HepG2 (cell line): Measurements from ENCODE around the gene CHMP1B. TPM values are rescaled to one million over a fixed set of nuclear protein-coding genes. Genes with fewer than 3 reads are reported as not detected.

Experiments
- FOXA1 ChIP-seq, 2 experiments: fragments of 450-650 bp in 1 of 2; sonication (generic) in 1 of 2; formaldehyde crosslinking in 1 of 2; IDR thresholded peaks; 2 replicates each; pipeline versions ENCODE4 v1.4.0 to v1.6.1; 2016 to 2020; ENCODE audit warnings: missing genetic modification reagents in 1 of 2
- FOXO1 ChIP-seq: sonication (generic); formaldehyde crosslinking; IDR thresholded peaks from 2 replicates; pipeline ENCODE4 v1.4.0; 2020; ENCODE audit warnings: missing genetic modification reagents
- GTF3A ChIP-seq: sonication (generic); formaldehyde crosslinking; conservative IDR thresholded peaks from 2 replicates; pipeline ENCODE4 v1.4.0; 2020; ENCODE audit warnings: mild to moderate bottlenecking, missing genetic modification reagents
- HIVEP1 ChIP-seq: sonication (generic); formaldehyde crosslinking; IDR thresholded peaks from 2 replicates; pipeline ENCODE4 v1.4.0; 2020; ENCODE audit warnings: mild to moderate bottlenecking, missing genetic modification reagents
- KDM5B ChIP-seq: sonication (generic); formaldehyde crosslinking; IDR thresholded peaks from 2 replicates; pipeline ENCODE4 v1.4.0; 2020; ENCODE audit warnings: missing genetic modification reagents, mild to moderate bottlenecking, borderline replicate concordance
- MIER3 ChIP-seq: IDR thresholded peaks from 2 replicates; pipeline ENCODE4 v1.6.1; 2016; ENCODE audit warnings: missing compliant biosample characterization, borderline replicate concordance
- PLRG1 ChIP-seq: fragments of 450-650 bp; conservative IDR thresholded peaks from 2 replicates; pipeline ENCODE4 v1.6.1; 2016
- RERE ChIP-seq: IDR thresholded peaks from 2 replicates; pipeline ENCODE4 v1.6.1; 2016; ENCODE audit warnings: low read depth, missing genetic modification reagents, missing compliant biosample characterization
- RNF219 ChIP-seq: sonication (generic); formaldehyde crosslinking; IDR thresholded peaks from 2 replicates; pipeline ENCODE4 v1.5.0; 2020; ENCODE audit warnings: mild to moderate bottlenecking, missing genetic modification reagents
- SMAD3 ChIP-seq: sonication (generic); formaldehyde crosslinking; IDR thresholded peaks from 2 replicates; pipeline ENCODE4 v1.4.0; 2020; ENCODE audit warnings: missing genetic modification reagents
- SRY ChIP-seq: sonication (generic); formaldehyde crosslinking; IDR thresholded peaks from 2 replicates; pipeline ENCODE4 v1.8.0; 2022; ENCODE audit warnings: mild to moderate bottlenecking, missing genetic modification reagents
- ZFP41 ChIP-seq: sonication (generic); formaldehyde crosslinking; IDR thresholded peaks from 2 replicates; pipeline ENCODE4 v1.4.0; 2020; ENCODE audit warnings: mild to moderate bottlenecking, missing genetic modification reagents, borderline replicate concordance
- ZIK1 ChIP-seq: sonication (generic); formaldehyde crosslinking; IDR thresholded peaks from 2 replicates; pipeline ENCODE4 v1.5.0; 2020; ENCODE audit warnings: mild to moderate bottlenecking, low read depth, missing genetic modification reagents, borderline replicate concordance
- ZNF124 ChIP-seq: sonication (generic); formaldehyde crosslinking; IDR thresholded peaks from 2 replicates; pipeline ENCODE4 v1.4.0; 2020; ENCODE audit warnings: missing genetic modification reagents
- ZNF274 ChIP-seq: sonication (generic); formaldehyde crosslinking; IDR thresholded peaks from 2 replicates; pipeline ENCODE4 v1.5.1; 2020; ENCODE audit warnings: mild to moderate bottlenecking, missing genetic modification reagents
- ZNF383 ChIP-seq: sonication (generic); formaldehyde crosslinking; IDR thresholded peaks from 2 replicates; pipeline ENCODE4 v1.4.0; 2020; ENCODE audit warnings: missing genetic modification reagents, mild to moderate bottlenecking, borderline replicate concordance
- ZNF460 ChIP-seq: sonication (generic); formaldehyde crosslinking; IDR thresholded peaks from 2 replicates; pipeline ENCODE4 v1.5.1; 2020; ENCODE audit warnings: missing genetic modification reagents, mild to moderate bottlenecking, borderline replicate concordance
- ZNF484 ChIP-seq: sonication (generic); formaldehyde crosslinking; IDR thresholded peaks from 2 replicates; pipeline ENCODE4 v1.5.1; 2020; ENCODE audit warnings: mild to moderate bottlenecking, low read depth, missing genetic modification reagents, borderline replicate concordance
- ZNF496 ChIP-seq: sonication (generic); formaldehyde crosslinking; IDR thresholded peaks from 2 replicates; pipeline ENCODE4 v1.8.1; 2023; ENCODE audit warnings: mild to moderate bottlenecking, moderate library complexity, missing genetic modification reagents; ENCODE audit not compliant: insufficient replicate concordance
- ZNF569 ChIP-seq: sonication (generic); formaldehyde crosslinking; IDR thresholded peaks from 2 replicates; pipeline ENCODE4 v1.5.0; 2020; ENCODE audit warnings: mild to moderate bottlenecking, missing genetic modification reagents, moderate library complexity, borderline replicate concordance
- ZNF674 ChIP-seq: sonication (generic); formaldehyde crosslinking; IDR thresholded peaks from 2 replicates; pipeline ENCODE4 v1.5.0; 2020; ENCODE audit warnings: low read depth, mild to moderate bottlenecking, missing genetic modification reagents
- ZNF747 ChIP-seq: sonication (generic); formaldehyde crosslinking; IDR thresholded peaks from 2 replicates; pipeline ENCODE4 v1.8.1; 2023; ENCODE audit warnings: missing genetic modification reagents, mild to moderate bottlenecking, borderline replicate concordance
- ZSCAN22 ChIP-seq: sonication (generic); formaldehyde crosslinking; IDR thresholded peaks from 2 replicates; pipeline ENCODE4 v1.4.0; 2020; ENCODE audit warnings: mild to moderate bottlenecking, missing genetic modification reagents
- polyA plus RNA-seq, 8 experiments: library from polyadenylated mRNA; depleted of rRNA in 3 of 8; stranded (reverse) in 7 of 8; unstranded in 1 of 8; fragments of >200 nt; fragmentation: Illumina TruSeq in 4 of 8; extraction: Trizol in 4 of 8; gene quantifications; 2 replicates each; pipeline versions ENCODE4 v1.2.1 to v1.2.3, GENCODE V29; 2011 to 2016; ENCODE audit warnings: low read depth in 4 of 8, missing spikeins in 1 of 8, mixed read lengths in 1 of 8; ENCODE audit not compliant: insufficient read depth in 1 of 8
- total RNA-seq, 5 experiments: library from RNA; depleted of rRNA; stranded (reverse); fragments of >200 nt; fragmentation: Illumina TruSeq; extraction: Trizol; gene quantifications; 2 replicates each; pipeline ENCODE4 v1.2.3, GENCODE V29; 2016; ENCODE audit warnings: low read depth in 1 of 5

The CHMP1B gene
- total and polyA plus RNA-seq, 2 of the 13 experiments (the other 11 are each of a cell fraction or from before 2014, with no cell fraction given) = 18.8 to 20.2 TPM

GRCh38 chr18:11849841-11850634 lies 1.2 kb upstream of the CHMP1B start (continued):
- TF ChIP-seq RNF219 (CRISPR knock-in tag) = no peak
- no peak for TF ChIP-seq FOXA1 (IDR thresholded peaks at IDR 0.05)
- no peak for TF ChIP-seq FOXA1 (CRISPR knock-in tag; IDR thresholded peaks at IDR 0.05)
- 0 out of 2 replicates have a peak, but pooled peaks have one; percentile 35 for TF ChIP-seq ZIK1 (CRISPR knock-in tag)
- TF ChIP-seq FOXO1 (CRISPR knock-in tag) = peak; percentile 41
- no peak for TF ChIP-seq ZFP41
- no peak for TF ChIP-seq GTF3A (CRISPR knock-in tag)
- no peak for TF ChIP-seq ZNF569 (CRISPR knock-in tag)
- TF ChIP-seq RERE (CRISPR knock-in tag) = no peak
- no peak for TF ChIP-seq ZNF124
- TF ChIP-seq ZNF383 (CRISPR knock-in tag) = no peak
- TF ChIP-seq ZNF496 = no peak
- no peak for TF ChIP-seq ZNF747 (CRISPR knock-in tag)
- TF ChIP-seq SRY (CRISPR knock-in tag) = no peak
- TF ChIP-seq ZNF460 (CRISPR knock-in tag) = no peak
- no peak for TF ChIP-seq MIER3
- TF ChIP-seq PLRG1 = no peak
- TF ChIP-seq KDM5B (CRISPR knock-in tag) = peak; percentile 29; the same call in 1 of the 2 replicates
- no peak for TF ChIP-seq ZSCAN22 (CRISPR knock-in tag)
- no peak for TF ChIP-seq HIVEP1 (CRISPR knock-in tag)
- no peak for TF ChIP-seq ZNF484
- 0 out of 2 replicates have a peak, but pooled peaks have one; percentile 52 for TF ChIP-seq ZNF274
- TF ChIP-seq SMAD3 (CRISPR knock-in tag) = peak; percentile 48; the same call in 1 of the 2 replicates
- no peak for TF ChIP-seq ZNF674 (CRISPR knock-in tag)
